Activated gamma-delta T cell treated with anti-CD3 and anti-CD28 coated beads, Interleukin-2, amount 50 U/mL, for 16 hours (primary cell): ENCODE data around the gene MAP3K14.

ENCODE experiments used
- DNase-seq: peaks from one replicate; pipeline ENCODE4 v3.0.0-alpha.2; 2020; ENCODE audit warnings: low read depth

The MAP3K14 gene

GRCh38 chr17:45282683-45283644 lies 33.9 kb downstream of the MAP3K14 start:
- no peak for DNase-seq

GRCh38 chr17:45279898-45280297 lies 36.9 kb downstream of the MAP3K14 start:
- no peak for DNase-seq

GRCh38 chr17:45277992-45278391 lies 38.8 kb downstream of the MAP3K14 start:
- no peak for DNase-seq

GRCh38 chr17:45277216-45277849 lies 39.5 kb downstream of the MAP3K14 start:
- peak; percentile 85 for DNase-seq

- no peak for DNase-seq
These were observed 40.8 kb downstream of the MAP3K14 start for GRCh38 chr17:45276031-45276430.

GRCh38 chr17:45274033-45274432 lies 42.8 kb downstream of the MAP3K14 start:
- no peak for DNase-seq

- no peak for DNase-seq
These were observed 43.3 kb downstream of the MAP3K14 start for GRCh38 chr17:45273551-45273957.

GRCh38 chr17:45271603-45272002 lies 45.2 kb downstream of the MAP3K14 start:
- no peak for DNase-seq

- DNase-seq: peak; percentile 33
These were observed 45.9 kb downstream of the MAP3K14 start for GRCh38 chr17:45270828-45271418.

- DNase-seq: no peak
These were observed 46.9 kb downstream of the MAP3K14 start for GRCh38 chr17:45269912-45270311.

GRCh38 chr17:45267436-45268055 lies 49.3 kb downstream of the MAP3K14 start:
- no peak for DNase-seq

- no peak for DNase-seq
These were observed 50.4 kb downstream of the MAP3K14 start for GRCh38 chr17:45266372-45266926.

GRCh38 chr17:45265821-45266220 lies 51.0 kb downstream of the MAP3K14 start:
- DNase-seq: no peak

GRCh38 chr17:45264988-45265387 lies 51.8 kb downstream of the MAP3K14 start:
- DNase-seq: no peak

GRCh38 chr17:45264430-45264829 lies 52.4 kb downstream of the MAP3K14 start:
- DNase-seq: no peak

- no peak for DNase-seq
These were observed 53.4 kb downstream of the MAP3K14 start for GRCh38 chr17:45263477-45263860.

- no peak for DNase-seq
These were observed 54.0 kb downstream of the MAP3K14 start for GRCh38 chr17:45262516-45263476.

GRCh38 chr17:45261577-45262515 lies 55.0 kb downstream of the MAP3K14 start, which contains the start of gene SPATA32:
TSS of gene SPATA32 (minus strand) at chr17:45262094. CDS start at chr17:45262016, 78 bp downstream.
- peak; percentile 53 for DNase-seq

GRCh38 chr17:45260204-45260783 lies 56.5 kb downstream of the MAP3K14 start:
- DNase-seq: no peak
